Left ventricle myocardium inferior (tissue), 1 donor: Measurements from ENCODE around the gene CHD1L. TPM values are rescaled to one million over a fixed set of nuclear protein-coding genes. Genes with fewer than 3 reads are reported as not detected.

Experiments used
- DNase-seq: peaks from one replicate; pipeline ENCODE4 v3.0.0-alpha.2; 2020
- H3K27ac ChIP-seq: fragments of 200-600 bp; replicated peaks from 2 replicates; pipeline ENCODE4 v1.8.0; 2021
- H3K27me3 ChIP-seq: fragments of 200-600 bp; 2 replicates; pipeline ENCODE4 v1.8.0; 2021; ENCODE audit warnings: low read depth
- H3K36me3 ChIP-seq: fragments of 200-600 bp; 2 replicates; pipeline ENCODE4 v1.8.0; 2021
- H3K4me1 ChIP-seq: fragments of 200-600 bp; 2 replicates; pipeline ENCODE4 v1.8.0; 2021
- H3K4me3 ChIP-seq: fragments of 200-600 bp; 2 replicates; pipeline ENCODE4 v1.8.0; 2021; ENCODE audit warnings: mild to moderate bottlenecking, moderate library complexity
- H3K9me3 ChIP-seq: fragments of 200-600 bp; replicated peaks from 2 replicates; pipeline ENCODE4 v1.8.0; 2021
- intact Hi-C: fragments of 100-400 bp; cut with micrococcal nuclease; formaldehyde crosslinking; loops from one replicate; pipeline ENCODE4 v1.11.0; 2022
- total RNA-seq: library from RNA; stranded (reverse); fragmentation: NEBNext Ultra II Directional; extraction: Animal tissue kit (Norgen Biotek cat#: 25700); gene quantifications from one replicate; pipeline ENCODE4 v1.2.1, GENCODE V29; 2021
- TF ChIP-seq, protein P1 (sequence below): fragments of 200-600 bp; IDR thresholded peaks from 2 replicates; pipeline ENCODE4 v1.8.0; 2021; ENCODE audit warnings: antibody characterized with exemption, mild to moderate bottlenecking, borderline replicate concordance
- donor health status: DM: no; HTN: yes; CAD: no; lungs with severe emphysema.

The CHD1L gene
- total RNA-seq, 1 donor from 2014 or later: 7.6 TPM

- H3K4me1 ChIP-seq: peaks cover 7% of the 10 kb centered on the region
- H3K36me3 ChIP-seq: peaks cover 57% of the 10 kb centered on the region
- no peaks in the 10 kb centered on the region for H3K9me3 ChIP-seq
- TF ChIP-seq, protein P1, sequence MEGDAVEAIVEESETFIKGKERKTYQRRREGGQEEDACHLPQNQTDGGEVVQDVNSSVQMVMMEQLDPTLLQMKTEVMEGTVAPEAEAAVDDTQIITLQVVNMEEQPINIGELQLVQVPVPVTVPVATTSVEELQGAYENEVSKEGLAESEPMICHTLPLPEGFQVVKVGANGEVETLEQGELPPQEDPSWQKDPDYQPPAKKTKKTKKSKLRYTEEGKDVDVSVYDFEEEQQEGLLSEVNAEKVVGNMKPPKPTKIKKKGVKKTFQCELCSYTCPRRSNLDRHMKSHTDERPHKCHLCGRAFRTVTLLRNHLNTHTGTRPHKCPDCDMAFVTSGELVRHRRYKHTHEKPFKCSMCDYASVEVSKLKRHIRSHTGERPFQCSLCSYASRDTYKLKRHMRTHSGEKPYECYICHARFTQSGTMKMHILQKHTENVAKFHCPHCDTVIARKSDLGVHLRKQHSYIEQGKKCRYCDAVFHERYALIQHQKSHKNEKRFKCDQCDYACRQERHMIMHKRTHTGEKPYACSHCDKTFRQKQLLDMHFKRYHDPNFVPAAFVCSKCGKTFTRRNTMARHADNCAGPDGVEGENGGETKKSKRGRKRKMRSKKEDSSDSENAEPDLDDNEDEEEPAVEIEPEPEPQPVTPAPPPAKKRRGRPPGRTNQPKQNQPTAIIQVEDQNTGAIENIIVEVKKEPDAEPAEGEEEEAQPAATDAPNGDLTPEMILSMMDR: peak; percentile 73
- no peak overlapping the region for H3K4me3 ChIP-seq
- H3K27me3 ChIP-seq: no peaks in the 10 kb centered on the region
- intact Hi-C loops: loop anchor here (10.0 kb wide), 1 partner anchor 111 kb away; no protein-coding TSS in a partner anchor
- H3K27ac ChIP-seq: peak overlapping the region; percentile 48
- DNase-seq: no peak
Observed at GRCh38 chr1:147273409-147274336, 31.2 kb downstream of the CHD1L start.

- Histone ChIP-seq H3K27ac (no peak overlapping the region), H3K4me3 (no peak overlapping the region), H3K4me1 (no peaks in the 10 kb centered on the region), H3K9me3 (no peaks in the 10 kb centered on the region), H3K36me3 (peaks cover 89% of the 10 kb centered on the region), H3K27me3 (no peaks in the 10 kb centered on the region)
- TF ChIP-seq, protein P1: no peak
- intact Hi-C loops: no loop called here
- no peak for DNase-seq
Observed at GRCh38 chr1:147281950-147282349, 39.5 kb downstream of the CHD1L start.

- H3K9me3 ChIP-seq: no peaks in the 10 kb centered on the region
- H3K36me3 ChIP-seq: peaks cover 89% of the 10 kb centered on the region
- no peak overlapping the region for H3K27ac ChIP-seq
- H3K4me1 ChIP-seq: no peaks in the 10 kb centered on the region
- H3K27me3 ChIP-seq: no peaks in the 10 kb centered on the region
- intact Hi-C loops: no loop called here
- no peak for DNase-seq
- no peak overlapping the region for H3K4me3 ChIP-seq
- TF ChIP-seq, protein P1: no peak
Observed at GRCh38 chr1:147283011-147283410, 40.5 kb downstream of the CHD1L start.

GRCh38 chr1:147287133-147287865 lies 44.8 kb downstream of the CHD1L start:
- TF ChIP-seq, protein P1: no peak
- DNase-seq: no peak
- intact Hi-C loops: no loop called here
- Histone ChIP-seq H3K9me3 (no peaks in the 10 kb centered on the region), H3K36me3 (peaks cover 93% of the 10 kb centered on the region), H3K27ac (no peak overlapping the region), H3K4me3 (no peak overlapping the region), H3K4me1 (no peaks in the 10 kb centered on the region), H3K27me3 (no peaks in the 10 kb centered on the region)

GRCh38 chr1:147292012-147292411 lies 49.5 kb downstream of the CHD1L start:
- H3K27me3 ChIP-seq: no peaks in the 10 kb centered on the region
- H3K9me3 ChIP-seq: no peaks in the 10 kb centered on the region
- DNase-seq: no peak
- no peak overlapping the region for H3K27ac ChIP-seq
- TF ChIP-seq, protein P1: no peak
- intact Hi-C loops: no loop called here
- no peaks in the 10 kb centered on the region for H3K4me1 ChIP-seq
- H3K4me3 ChIP-seq: no peak overlapping the region
- H3K36me3 ChIP-seq: peaks cover 98% of the 10 kb centered on the region
